ENCODE measurements around the gene TLX3. TPM values are rescaled to one million over a fixed set of nuclear protein-coding genes. Genes with fewer than 3 reads are reported as not detected.
A peak's percentile ranks its signal among the peaks of the same experiment; 100 is the strongest.

The TLX3 gene
- total RNA-seq, 1 experiment from 2014 or later, result not detected

DNA sequence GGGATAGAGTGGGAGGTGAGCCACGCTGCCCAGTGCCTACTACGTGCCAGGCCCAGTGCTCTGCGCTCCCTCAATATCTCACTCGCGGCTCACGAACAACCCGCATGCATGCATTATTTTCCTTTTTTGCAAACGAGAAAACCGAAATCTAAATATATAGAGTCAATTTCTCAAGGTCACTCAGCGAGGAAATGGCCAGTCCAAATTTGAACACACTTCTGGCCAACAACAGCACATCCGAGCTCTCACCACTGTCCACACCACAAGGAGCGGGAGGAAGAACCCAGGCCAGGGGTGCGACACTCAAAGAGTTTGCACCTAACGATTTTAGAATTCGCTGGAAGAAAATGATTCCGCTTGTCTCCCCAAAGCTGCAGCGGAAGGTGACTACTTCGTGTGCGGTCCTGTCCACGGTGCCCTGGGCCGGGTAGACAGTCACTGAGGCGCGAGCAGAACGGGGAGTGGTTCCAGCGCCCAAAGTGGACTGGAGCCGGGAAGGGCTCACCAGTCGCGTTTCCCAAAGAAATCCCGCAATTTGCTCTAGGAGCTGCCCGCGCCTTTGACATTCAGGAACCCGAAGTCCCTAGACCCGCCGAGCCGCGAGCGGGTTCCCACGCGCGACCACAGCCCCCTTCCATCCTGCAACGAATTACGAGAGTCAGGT, 1.1 kb upstream of the TLX3 start:
- H3K4me3 Mint-ChIP-seq, result peak overlapping the region; percentile 56
- DNase-seq (ENCODE audit: low spot score) (no peak), ATAC-seq (no peak)
- H3K4me1 Mint-ChIP-seq, result peaks cover 26% of the 10 kb centered on the region
- ChIA-PET CTCF (interaction anchor here (1.5 to 3.3 kb wide), 3 partner anchors 11 to 101 kb away, joined by 11 to 40 read pairs (median 14); no protein-coding TSS in a partner anchor), POLR2A (interaction anchor here (1.3 kb wide), 1 partner anchor 10 kb away, joined by 8 read pairs; no protein-coding TSS in a partner anchor)
- H3K9me3 Mint-ChIP-seq, result no peaks in the 10 kb centered on the region
- TF ChIP-seq, protein P1, sequence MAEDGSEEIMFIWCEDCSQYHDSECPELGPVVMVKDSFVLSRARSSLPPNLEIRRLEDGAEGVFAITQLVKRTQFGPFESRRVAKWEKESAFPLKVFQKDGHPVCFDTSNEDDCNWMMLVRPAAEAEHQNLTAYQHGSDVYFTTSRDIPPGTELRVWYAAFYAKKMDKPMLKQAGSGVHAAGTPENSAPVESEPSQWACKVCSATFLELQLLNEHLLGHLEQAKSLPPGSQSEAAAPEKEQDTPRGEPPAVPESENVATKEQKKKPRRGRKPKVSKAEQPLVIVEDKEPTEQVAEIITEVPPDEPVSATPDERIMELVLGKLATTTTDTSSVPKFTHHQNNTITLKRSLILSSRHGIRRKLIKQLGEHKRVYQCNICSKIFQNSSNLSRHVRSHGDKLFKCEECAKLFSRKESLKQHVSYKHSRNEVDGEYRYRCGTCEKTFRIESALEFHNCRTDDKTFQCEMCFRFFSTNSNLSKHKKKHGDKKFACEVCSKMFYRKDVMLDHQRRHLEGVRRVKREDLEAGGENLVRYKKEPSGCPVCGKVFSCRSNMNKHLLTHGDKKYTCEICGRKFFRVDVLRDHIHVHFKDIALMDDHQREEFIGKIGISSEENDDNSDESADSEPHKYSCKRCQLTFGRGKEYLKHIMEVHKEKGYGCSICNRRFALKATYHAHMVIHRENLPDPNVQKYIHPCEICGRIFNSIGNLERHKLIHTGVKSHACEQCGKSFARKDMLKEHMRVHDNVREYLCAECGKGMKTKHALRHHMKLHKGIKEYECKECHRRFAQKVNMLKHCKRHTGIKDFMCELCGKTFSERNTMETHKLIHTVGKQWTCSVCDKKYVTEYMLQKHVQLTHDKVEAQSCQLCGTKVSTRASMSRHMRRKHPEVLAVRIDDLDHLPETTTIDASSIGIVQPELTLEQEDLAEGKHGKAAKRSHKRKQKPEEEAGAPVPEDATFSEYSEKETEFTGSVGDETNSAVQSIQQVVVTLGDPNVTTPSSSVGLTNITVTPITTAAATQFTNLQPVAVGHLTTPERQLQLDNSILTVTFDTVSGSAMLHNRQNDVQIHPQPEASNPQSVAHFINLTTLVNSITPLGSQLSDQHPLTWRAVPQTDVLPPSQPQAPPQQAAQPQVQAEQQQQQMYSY (CRISPR knock-in tag; IDR thresholded peaks at IDR 0.05), result no peak
- no peak overlapping the region for H3K27ac Mint-ChIP-seq
- no peaks in the 10 kb centered on the region for H3K36me3 Mint-ChIP-seq
- H3K27me3 Mint-ChIP-seq (ENCODE audit: low read depth), result peaks cover 98% of the 10 kb centered on the region

DNA sequence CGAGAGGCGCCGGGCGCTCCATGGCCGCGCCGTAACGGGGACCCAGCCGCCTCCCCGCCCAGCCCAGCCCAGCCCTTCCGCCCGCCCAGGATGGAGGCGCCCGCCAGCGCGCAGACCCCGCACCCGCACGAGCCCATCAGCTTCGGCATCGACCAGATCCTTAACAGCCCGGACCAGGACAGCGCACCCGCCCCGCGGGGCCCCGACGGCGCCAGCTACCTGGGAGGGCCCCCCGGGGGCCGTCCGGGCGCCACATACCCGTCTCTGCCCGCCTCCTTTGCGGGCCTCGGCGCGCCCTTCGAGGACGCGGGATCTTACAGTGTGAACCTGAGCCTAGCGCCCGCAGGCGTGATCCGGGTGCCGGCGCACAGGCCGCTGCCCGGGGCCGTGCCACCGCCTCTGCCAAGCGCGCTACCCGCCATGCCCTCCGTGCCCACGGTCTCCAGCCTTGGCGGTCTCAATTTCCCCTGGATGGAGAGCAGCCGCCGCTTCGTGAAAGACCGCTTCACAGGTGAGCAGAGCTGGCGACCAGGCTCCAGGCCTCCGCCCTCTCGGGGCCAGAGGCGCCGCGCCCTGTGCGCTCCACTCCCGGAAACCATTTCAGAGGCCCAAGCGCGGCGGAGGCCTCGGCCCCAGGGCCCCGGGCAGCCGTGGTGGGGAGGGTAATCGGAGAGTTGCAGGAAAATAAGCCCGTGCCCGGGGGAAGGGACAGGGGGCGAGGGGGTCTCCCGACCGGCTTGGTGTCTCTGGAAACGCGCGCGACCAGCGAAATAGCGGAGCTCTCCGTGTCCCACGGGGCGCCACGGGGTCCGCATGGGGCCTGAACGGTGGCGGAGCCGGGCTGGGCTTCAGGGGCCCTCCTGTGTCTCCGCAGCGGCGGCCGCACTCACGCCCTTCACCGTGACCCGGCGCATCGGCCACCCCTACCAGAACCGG, 496 bp downstream of the TLX3 start:
- DNase-seq (ENCODE audit: low spot score), result peak; percentile 37
- ChIA-PET CTCF (interaction anchor here (0.6 to 3.3 kb wide), 17 partner anchors 9 to 678 kb away, joined by 3 to 40 read pairs (median 4); no protein-coding TSS in a partner anchor), POLR2A (interaction anchor here (0.8 to 1.3 kb wide), 3 partner anchors 9 to 27 kb away, joined by 4 to 8 read pairs (median 4); no protein-coding TSS in a partner anchor)
- no peaks in the 10 kb centered on the region for H3K36me3 Mint-ChIP-seq
- peaks cover 38% of the 10 kb centered on the region for H3K4me1 Mint-ChIP-seq
- no peak for TF ChIP-seq ATF2 (CRISPR knock-in tag; IDR thresholded peaks at IDR 0.05; ENCODE audit: borderline replicate concordance, low read depth)
- TF ChIP-seq SP1 (CRISPR knock-in tag; conservative IDR thresholded peaks at IDR 0.05), result 0 out of 2 replicates have a peak, but pooled peaks have one; percentile 10
- peaks cover 98% of the 10 kb centered on the region for H3K27me3 Mint-ChIP-seq (ENCODE audit: low read depth)
- H3K9me3 Mint-ChIP-seq, result no peaks in the 10 kb centered on the region
- ATAC-seq, result peak; percentile 0; the same call in 1 of the 2 replicates
- no peak overlapping the region for H3K27ac Mint-ChIP-seq
- H3K4me3 Mint-ChIP-seq, result peak overlapping the region; percentile 64

GRCh38 chr5:171310212-171310818, 1.3 kb downstream of the TLX3 start:
- ATAC-seq (no peak; the same call in 1 of the 2 replicates), DNase-seq (ENCODE audit: low spot score) (peak; percentile 80)
- ChIA-PET POLR2A (no interaction called here), CTCF (interaction anchor here (0.6 to 2.7 kb wide), 10 partner anchors 8 to 677 kb away, joined by 3 to 40 read pairs (median 4); no protein-coding TSS in a partner anchor)
- Mint-ChIP-seq H3K27me3 (ENCODE audit: low read depth) (peaks cover 98% of the 10 kb centered on the region), H3K9me3 (no peaks in the 10 kb centered on the region), H3K27ac (no peak overlapping the region), H3K4me3 (peak overlapping the region; percentile 54), H3K36me3 (no peaks in the 10 kb centered on the region), H3K4me1 (peaks cover 43% of the 10 kb centered on the region)
- TF ChIP-seq ZNF416 (CRISPR knock-in tag; IDR thresholded peaks at IDR 0.05), result no peak
- TF ChIP-seq CTCF (IDR thresholded peaks at IDR 0.05), result peak; percentile 66
- TF ChIP-seq HMGA2 (CRISPR knock-in tag; IDR thresholded peaks at IDR 0.05), result no peak
- TF ChIP-seq, protein P2, sequence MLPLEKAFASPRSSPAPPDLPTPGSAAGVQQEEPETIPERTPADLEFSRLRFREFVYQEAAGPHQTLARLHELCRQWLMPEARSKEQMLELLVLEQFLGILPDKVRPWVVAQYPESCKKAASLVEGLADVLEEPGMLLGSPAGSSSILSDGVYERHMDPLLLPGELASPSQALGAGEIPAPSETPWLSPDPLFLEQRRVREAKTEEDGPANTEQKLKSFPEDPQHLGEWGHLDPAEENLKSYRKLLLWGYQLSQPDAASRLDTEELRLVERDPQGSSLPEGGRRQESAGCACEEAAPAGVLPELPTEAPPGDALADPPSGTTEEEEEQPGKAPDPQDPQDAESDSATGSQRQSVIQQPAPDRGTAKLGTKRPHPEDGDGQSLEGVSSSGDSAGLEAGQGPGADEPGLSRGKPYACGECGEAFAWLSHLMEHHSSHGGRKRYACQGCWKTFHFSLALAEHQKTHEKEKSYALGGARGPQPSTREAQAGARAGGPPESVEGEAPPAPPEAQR (CRISPR knock-in tag; IDR thresholded peaks at IDR 0.05), result no peak
- TF ChIP-seq SOX15 (CRISPR knock-in tag; IDR thresholded peaks at IDR 0.05), result no peak
- no peak for TF ChIP-seq ZNF219 (CRISPR knock-in tag; IDR thresholded peaks at IDR 0.05; ENCODE audit: borderline replicate concordance)

Measured in WTC11 (cell line).